COLO668 (cell line): ENCODE data around the gene OSBP.

ENCODE experiments used
- DNase-seq: peaks from one replicate; lab custom pipeline; 2025; ENCODE audit not compliant: unreplicated experiment; lab: John Stamatoyannopoulos, UW

The OSBP gene

GRCh38 chr11:59607703-59608454, 7.7 kb downstream of the OSBP start:
- no peak for DNase-seq

GRCh38 chr11:59602432-59602831, 13.1 kb downstream of the OSBP start:
- DNase-seq, result no peak

GRCh38 chr11:59601788-59602187, 13.8 kb downstream of the OSBP start:
- no peak for DNase-seq

GRCh38 chr11:59600636-59601035, 14.9 kb downstream of the OSBP start:
- no peak for DNase-seq

GRCh38 chr11:59600234-59600633, 15.3 kb downstream of the OSBP start:
- no peak for DNase-seq

- DNase-seq, result no peak
These were observed 16.6 kb downstream of the OSBP start for GRCh38 chr11:59598961-59599360.

GRCh38 chr11:59584294-59584693, 31.3 kb downstream of the OSBP start:
- no peak for DNase-seq

- DNase-seq, result no peak
These were observed 33.6 kb downstream of the OSBP start for GRCh38 chr11:59582006-59582405.

GRCh38 chr11:59578369-59578768, 37.2 kb downstream of the OSBP start:
- no peak for DNase-seq

GRCh38 chr11:59575505-59575904, 40.1 kb downstream of the OSBP start:
- no peak for DNase-seq

- DNase-seq, result no peak
These were observed 40.6 kb downstream of the OSBP start for GRCh38 chr11:59574932-59575502.

- DNase-seq, result no peak
These were observed 41.1 kb downstream of the OSBP start for GRCh38 chr11:59574467-59574866.

- DNase-seq, result no peak
These were observed 42.4 kb downstream of the OSBP start for GRCh38 chr11:59573216-59573615.

GRCh38 chr11:59572091-59572490, 43.5 kb downstream of the OSBP start:
- no peak for DNase-seq

- no peak for DNase-seq
These were observed 53.3 kb downstream of the OSBP start for GRCh38 chr11:59562292-59562691.

- DNase-seq, result peak; percentile 84
These were observed 54.7 kb downstream of the OSBP start for GRCh38 chr11:59560702-59561473.

- DNase-seq, result peak; percentile 71
These were observed 55.3 kb downstream of the OSBP start for GRCh38 chr11:59560290-59560701.

- DNase-seq, result no peak
These were observed 55.7 kb downstream of the OSBP start for GRCh38 chr11:59559886-59560285.

GRCh38 chr11:59558270-59558643, 57.3 kb downstream of the OSBP start:
- no peak for DNase-seq

GRCh38 chr11:59556917-59557348, 58.6 kb downstream of the OSBP start:
- peak; percentile 14 for DNase-seq

- DNase-seq, result peak; percentile 58
These were observed 59.3 kb downstream of the OSBP start for GRCh38 chr11:59556115-59556916.
